GM12874 (cell line): ENCODE data around the gene PFDN5.

ENCODE experiments used
- CTCF ChIP-seq: IDR thresholded peaks from 2 replicates; pipeline ENCODE4 v1.5.1; 2011; ENCODE audit warnings: low read depth, mild to moderate bottlenecking, control low read depth, low read length, moderate library complexity; ENCODE audit not compliant: insufficient read depth

The PFDN5 gene

GRCh38 chr12:53324779-53325510 is 29.6 kb downstream of the PFDN5 start:
- peak; percentile 77 for TF ChIP-seq CTCF

- no peak for TF ChIP-seq CTCF
These were observed 30.2 kb downstream of the PFDN5 start for GRCh38 chr12:53325511-53326061.

GRCh38 chr12:53326460-53327185 is 31.3 kb downstream of the PFDN5 start:
- TF ChIP-seq CTCF = no peak

DNA sequence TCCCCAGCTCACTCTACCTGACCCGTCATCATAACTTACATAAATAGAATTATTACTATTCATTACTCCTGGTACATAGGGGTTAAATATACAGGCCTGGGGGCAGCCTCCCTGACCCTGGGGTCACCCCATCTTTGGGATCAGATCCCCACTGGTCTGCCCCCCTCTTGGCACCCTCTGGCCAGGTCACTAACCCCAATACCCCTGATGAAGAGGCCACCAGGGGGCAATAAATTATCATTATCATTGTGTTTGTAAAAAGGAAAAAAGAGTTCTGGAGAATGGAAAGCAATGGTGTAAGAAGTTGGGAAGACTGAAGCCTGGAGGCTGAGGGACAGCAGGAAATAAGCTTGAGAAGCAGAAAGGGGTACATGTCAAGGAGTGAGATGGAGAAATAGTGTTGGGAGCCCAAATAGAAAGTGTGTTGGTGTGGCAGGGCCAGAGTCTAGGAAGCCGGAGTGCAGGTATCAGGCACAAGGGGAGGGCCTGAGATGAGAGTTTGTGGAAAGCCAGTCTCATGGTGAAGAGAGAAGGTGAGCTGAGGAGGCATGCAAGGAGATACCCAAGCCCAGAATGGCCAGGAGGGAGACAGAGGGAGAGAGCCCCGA is 32.2 kb downstream of the PFDN5 start:
- TF ChIP-seq CTCF = no peak

DNA sequence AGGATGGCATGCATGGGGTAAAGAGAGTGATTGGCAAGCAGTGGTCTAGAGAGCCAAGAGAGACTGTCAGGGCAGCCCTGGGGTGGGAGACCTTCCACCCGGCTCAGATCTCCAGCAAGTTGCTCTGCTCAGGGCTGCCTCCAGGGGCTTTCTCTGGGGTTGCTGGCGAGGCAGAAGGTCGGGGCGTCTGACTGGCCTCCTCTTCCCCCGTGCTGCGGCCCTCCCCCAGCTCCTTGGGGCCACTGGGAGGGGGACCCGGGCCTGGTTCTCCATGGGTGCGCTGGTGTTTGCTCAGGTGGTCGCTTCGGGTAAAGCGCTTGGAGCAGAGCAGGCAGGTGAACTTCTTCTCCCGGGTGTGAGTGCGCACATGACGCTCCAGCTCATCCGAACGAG is 32.7 kb downstream of the PFDN5 start:
- TF ChIP-seq CTCF = peak; percentile 32; the same call in 1 of the 2 replicates

GRCh38 chr12:53330671-53331070 is 35.3 kb downstream of the PFDN5 start:
- TF ChIP-seq CTCF = no peak

DNA sequence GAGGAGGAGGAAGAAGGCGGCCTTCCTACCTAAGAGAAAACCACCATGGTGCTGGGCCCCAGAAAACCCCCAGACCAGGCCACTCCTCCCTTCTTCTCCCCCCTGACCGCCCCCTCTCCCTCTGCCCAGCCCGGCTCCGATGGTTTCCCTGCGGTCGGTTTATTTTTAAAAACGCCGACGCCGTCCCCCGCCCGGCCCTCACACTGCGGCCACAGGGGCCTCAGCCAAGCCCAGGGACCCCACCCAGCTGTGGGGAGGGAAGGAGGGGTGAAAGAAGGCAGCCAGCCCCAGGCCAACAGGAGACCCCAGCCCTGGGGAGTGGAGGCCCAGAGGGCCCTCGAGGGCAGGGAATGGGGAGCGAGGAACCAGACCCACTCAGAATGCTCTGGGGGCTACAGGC is 37.4 kb downstream of the PFDN5 start:
- no peak for TF ChIP-seq CTCF
